ENCODE results near the gene ADAMTSL3. TPM values are rescaled to one million over a fixed set of nuclear protein-coding genes. Genes with fewer than 3 reads are reported as not detected.

Gene ADAMTSL3
- total RNA-seq, 6 experiments from 2014 or later, result not detected

- H3K4me1 Mint-ChIP-seq (ENCODE audit: low read depth), result no peaks in the 10 kb centered on the region
Observed at GRCh38 chr15:83665480-83665879, 11.6 kb downstream of the ADAMTSL3 start.

DNA sequence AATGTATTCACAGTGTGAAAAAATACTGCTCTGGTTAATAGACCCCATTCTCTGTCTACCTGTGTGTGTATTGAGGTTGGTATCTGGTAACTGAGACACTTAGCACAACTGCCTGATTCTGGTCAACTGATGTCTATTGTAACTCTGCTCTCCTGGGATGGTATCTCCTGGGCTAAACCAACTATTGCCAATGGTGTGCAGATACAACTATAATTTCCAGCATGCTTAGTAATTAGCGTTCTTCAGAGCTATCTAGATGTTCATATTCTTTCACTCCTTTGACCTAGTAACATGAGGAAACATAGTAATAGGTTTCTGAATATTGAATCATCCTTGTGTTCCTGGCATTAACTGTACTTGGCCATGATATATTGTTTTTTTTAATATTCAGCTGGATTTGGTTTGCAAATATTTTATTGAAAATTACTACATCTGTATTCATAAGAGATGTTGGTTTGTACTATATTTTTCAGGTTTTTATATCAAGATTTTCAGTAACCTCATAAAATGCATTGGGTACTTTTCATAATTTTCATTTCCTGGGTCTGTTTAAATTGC is 16.8 kb downstream of the ADAMTSL3 start:
- DNase-seq, result no peak
- no peaks in the 10 kb centered on the region for H3K4me1 Mint-ChIP-seq (ENCODE audit: low read depth)
- no peak for TF ChIP-seq CTCF (IDR thresholded peaks at IDR 0.05)
- H3K36me3 Mint-ChIP-seq (ENCODE audit: low read depth), result no peaks in the 10 kb centered on the region
- H3K27me3 Mint-ChIP-seq (ENCODE audit: insufficient read depth), result no peaks in the 10 kb centered on the region
- H3K27ac Mint-ChIP-seq, result no peak overlapping the region
- H3K9me3 Mint-ChIP-seq, result peaks cover 39% of the 10 kb centered on the region
- no peak overlapping the region for H3K4me3 Mint-ChIP-seq

More at GRCh38 chr15:83665480-83665879, 11.6 kb downstream of the ADAMTSL3 start:
- no peak for TF ChIP-seq CTCF (IDR thresholded peaks at IDR 0.05)
- peaks cover 41% of the 10 kb centered on the region for H3K9me3 Mint-ChIP-seq
- DNase-seq, result no peak
- no peak overlapping the region for H3K4me3 Mint-ChIP-seq
- no peak overlapping the region for H3K27ac Mint-ChIP-seq
- H3K36me3 Mint-ChIP-seq (ENCODE audit: low read depth), result no peaks in the 10 kb centered on the region
- no peaks in the 10 kb centered on the region for H3K27me3 Mint-ChIP-seq (ENCODE audit: insufficient read depth)

GRCh38 chr15:83671603-83672002 is 17.7 kb downstream of the ADAMTSL3 start:
- H3K27ac Mint-ChIP-seq, result no peak overlapping the region
- peaks cover 42% of the 10 kb centered on the region for H3K9me3 Mint-ChIP-seq
- H3K4me1 Mint-ChIP-seq (ENCODE audit: low read depth), result no peaks in the 10 kb centered on the region
- no peak for DNase-seq
- TF ChIP-seq CTCF (IDR thresholded peaks at IDR 0.05), result no peak
- H3K4me3 Mint-ChIP-seq, result no peak overlapping the region
- no peaks in the 10 kb centered on the region; the same call in 1 of the 2 replicates for H3K27me3 Mint-ChIP-seq (ENCODE audit: insufficient read depth)
- H3K36me3 Mint-ChIP-seq (ENCODE audit: low read depth), result no peaks in the 10 kb centered on the region

- Mint-ChIP-seq H3K4me1 (ENCODE audit: low read depth) (no peaks in the 10 kb centered on the region), H3K27me3 (ENCODE audit: insufficient read depth) (no peaks in the 10 kb centered on the region; the same call in 1 of the 2 replicates), H3K4me3 (no peak overlapping the region), H3K27ac (no peak overlapping the region), H3K9me3 (peaks cover 45% of the 10 kb centered on the region), H3K36me3 (ENCODE audit: low read depth) (0 out of 2 replicates have a peak, but pooled peaks cover 6% of the 10 kb centered on the region)
- no peak for TF ChIP-seq CTCF (IDR thresholded peaks at IDR 0.05)
- no peak for DNase-seq
Observed at GRCh38 chr15:83673385-83673784, 19.5 kb downstream of the ADAMTSL3 start.

- H3K9me3 Mint-ChIP-seq, result peaks cover 61% of the 10 kb centered on the region
- H3K4me1 Mint-ChIP-seq (ENCODE audit: low read depth), result no peaks in the 10 kb centered on the region
- no peak overlapping the region for H3K27ac Mint-ChIP-seq
- DNase-seq, result no peak
- H3K36me3 Mint-ChIP-seq (ENCODE audit: low read depth), result peaks cover 12% of the 10 kb centered on the region; the same call in 1 of the 2 replicates
- no peak overlapping the region for H3K4me3 Mint-ChIP-seq
- H3K27me3 Mint-ChIP-seq (ENCODE audit: insufficient read depth), result no peaks in the 10 kb centered on the region
- TF ChIP-seq CTCF (IDR thresholded peaks at IDR 0.05), result no peak
Observed at GRCh38 chr15:83682476-83683088, 28.7 kb downstream of the ADAMTSL3 start.

Measured in HFFc6 (cell line).